Heart right ventricle (tissue), 16 donors: ENCODE measurements around the gene OR51E1. TPM values are rescaled to one million over a fixed set of nuclear protein-coding genes. Genes with fewer than 3 reads are reported as not detected.

Experiments used
- ATAC-seq, 8 donors: fragments of 200-7000 bp; cut with Tn5 transposase; one replicate each; pipeline ENCODE4 v1.9.1; 2020; ENCODE audit warnings: mild to moderate bottlenecking in 8 of 8, moderate library complexity in 8 of 8, moderate number of reproducible peaks in 1 of 8
- DNase-seq, 2 donors: peaks; one replicate each; pipeline ENCODE4 v3.0.0-alpha.2; 2020
- H3K27ac ChIP-seq, 10 donors: fragments of 200-600 bp; sonication (generic) in 2 of 10; one replicate each; pipeline versions ENCODE4 v1.5.0 to v1.8.0; 2020 to 2022; ENCODE audit warnings: mild to moderate bottlenecking in 3 of 10
- H3K27me3 ChIP-seq, 7 donors: fragments of 200-600 bp; one replicate each; pipeline ENCODE4 v1.8.0; 2021 to 2022; ENCODE audit warnings: mild to moderate bottlenecking in 2 of 7
- H3K36me3 ChIP-seq, 9 donors: fragments of 200-600 bp; sonication (generic) in 1 of 9; one replicate each; pipeline versions ENCODE4 v1.5.0 to v1.8.0; 2020 to 2022; ENCODE audit warnings: mild to moderate bottlenecking in 2 of 9
- H3K4me1 ChIP-seq, 9 donors: fragments of 200-600 bp; sonication (generic) in 1 of 9; one replicate each; pipeline versions ENCODE4 v1.5.0 to v1.8.0; 2020 to 2022; ENCODE audit warnings: mild to moderate bottlenecking in 4 of 9
- H3K4me3 ChIP-seq, 10 donors: fragments of 200-600 bp; sonication (generic) in 2 of 10; one replicate each; pipeline versions ENCODE4 v1.5.0 to v1.8.0; 2020 to 2022; ENCODE audit warnings: mild to moderate bottlenecking in 7 of 10, moderate library complexity in 2 of 10
- H3K9me3 ChIP-seq, 11 donors: fragments of 200-600 bp in 10 of 11; sonication (generic) in 2 of 11; one replicate each; pipeline versions ENCODE4 v1.5.0 to v1.8.0; 2013 to 2022; ENCODE audit warnings: mild to moderate bottlenecking in 2 of 11, control low read depth in 1 of 11, moderate library complexity in 1 of 11
- CTCF ChIP-seq, 9 donors: fragments of 200-600 bp; sonication (generic) in 2 of 9; IDR thresholded peaks; one replicate each; pipeline versions ENCODE4 v1.5.0 to v1.8.0; 2021 to 2022; ENCODE audit warnings: antibody characterized with exemption in 9 of 9, mild to moderate bottlenecking in 5 of 9, moderate library complexity in 1 of 9
- WGBS, 2 donors: extraction: QIAGEN DNeasy Blood & Tissue Kit; methylation state at CpG; one replicate each; pipeline ENCODE4 v1.1.7; 2013; ENCODE audit warnings: inconsistent platforms in 1 of 2; 5-methylcytosine and 5-hydroxymethylcytosine counted together
- intact Hi-C, 10 donors: fragments of 100-400 bp; cut with DNase I; formaldehyde crosslinking; loops; one replicate each; pipeline versions ENCODE4 v1.11.1 to v1.14.2; 2022
- polyA plus RNA-seq, 2 donors: library from polyadenylated mRNA; stranded (reverse); fragments of 200-250 nt; gene quantifications; one replicate each; pipeline ENCODE4 v1.2.3, GENCODE V29; 2013
- total RNA-seq, 10 donors: library from RNA; stranded (reverse); fragmentation: NEBNext Ultra II Directional in 3 of 10; extraction: Animal tissue kit (Norgen Biotek cat#: 25700) in 3 of 10; gene quantifications; one replicate each; pipeline versions ENCODE4 v1.2.1 to v1.2.4, GENCODE V29; 2021 to 2023
- donor health status: Arrhythmogenic right ventricular cardiomyopathy.
- donor health status: ischemic (EF 13 %, LVEDD 7.1; RV severe dilation, severe dysfunction).
- donor health status: healthy with polysubstance abuse.
- donor health status: DM: no; HTN: yes; CAD: no.
- donor health status: DM: no; HTN: no; CAD: no.
- donor health status: ischemic (EF 25% LVEDD 6.9; RV normal size, moderate dysfunction).
- donor health status: ischemic (EF 25% LVEDD 5.7; RV mildly dilated, moderate dysfunction).
- donor health status: healthy.
- donor health status: DM: yes; HTN: yes; CAD: no.
- donor health status: Ischemic cardiomyopathy.
- donor health status: ischemic (EF 35%, LVEDD 5.7; RV mildly dilated, moderate dysfunction).
- donor health status: nonischemic (EF 11% LVEDD 7.7; RV severe dilation, severe dysfunction).
- donor health status: DM: yes; HTN: yes; CAD: no.
- donor health status: PGD.
- donor health status: ischemic (EF 29% LVEDD 5.4; RV normal size, mild dysfunction).
- donor health status: nonischemic (EF 23%, LVEDD 6.1; RV moderate dilation, normal function).

Gene OR51E1
- total and polyA plus RNA-seq, 12 donors = 0.68 to 3.4 (median 2.0) TPM

GRCh38 chr11:4647766-4648165, 4.0 kb downstream of the OR51E1 start:
- Histone ChIP-seq H3K36me3 (peaks cover 0 to 8% (median 0%) of the 10 kb centered on the region in 9 donors), H3K4me1 (peaks cover 4 to 65% (median 37%) of the 10 kb centered on the region in 9 donors), H3K9me3 (no peaks in the 10 kb centered on the region), H3K4me3 (peak overlapping the region in 4 of 10 donors; percentile 17 to 58 (median 36)), H3K27me3 (no peaks in the 10 kb centered on the region), H3K27ac (peak overlapping the region in 5 of 10 donors; percentile 28 to 91 (median 58))
- 40 to 45% methylated on average over 4 of the region's 4 CpGs for WGBS, 2 donors
- TF ChIP-seq CTCF (IDR thresholded peaks at IDR 0.05) = no peak
- intact Hi-C loops = loop anchor here in 1 of 10 donors (10.0 kb wide), 1 partner anchor 463 kb away; no protein-coding TSS in a partner anchor
- DNase-seq (no peak), ATAC-seq (peak in 1 of 8 donors; percentile 36)

GRCh38 chr11:4654635-4655369, 11.0 kb downstream of the OR51E1 start:
- Histone ChIP-seq H3K27ac (no peak overlapping the region), H3K4me1 (peaks cover 0 to 21% (median 0%) of the 10 kb centered on the region in 9 donors), H3K9me3 (no peaks in the 10 kb centered on the region), H3K27me3 (no peaks in the 10 kb centered on the region), H3K4me3 (no peak overlapping the region), H3K36me3 (peaks cover 0 to 25% (median 0%) of the 10 kb centered on the region in 9 donors)
- intact Hi-C loops = no loop called here
- no peak for ATAC-seq
- no peak for DNase-seq
- 69 to 87% methylated on average over 2 of the region's 2 CpGs for WGBS, 2 donors
- no peak for TF ChIP-seq CTCF (IDR thresholded peaks at IDR 0.05)

GRCh38 chr11:4658629-4659445, 15.1 kb downstream of the OR51E1 start:
- Histone ChIP-seq H3K27ac (no peak overlapping the region), H3K4me3 (no peak overlapping the region), H3K27me3 (no peaks in the 10 kb centered on the region), H3K36me3 (peaks cover 0 to 7% (median 0%) of the 10 kb centered on the region in 9 donors), H3K9me3 (no peaks in the 10 kb centered on the region), H3K4me1 (peaks cover 0 to 12% (median 0%) of the 10 kb centered on the region in 9 donors)
- 66 to 68% methylated on average over 5 of the region's 5 CpGs for WGBS, 2 donors
- ATAC-seq (no peak), DNase-seq (no peak)
- no peak for TF ChIP-seq CTCF (IDR thresholded peaks at IDR 0.05)
- intact Hi-C loops = no loop called here

- WGBS, 2 donors = 96 to 98% methylated on average over 6 of the region's 6 CpGs
- Histone ChIP-seq H3K36me3 (no peaks in the 10 kb centered on the region), H3K27ac (no peak overlapping the region), H3K9me3 (no peaks in the 10 kb centered on the region), H3K27me3 (no peaks in the 10 kb centered on the region), H3K4me3 (no peak overlapping the region), H3K4me1 (peaks cover 0 to 9% (median 0%) of the 10 kb centered on the region in 9 donors)
- intact Hi-C loops = no loop called here
- no peak for TF ChIP-seq CTCF (IDR thresholded peaks at IDR 0.05)
- no peak for DNase-seq
- no peak for ATAC-seq
These were observed 19.1 kb downstream of the OR51E1 start for GRCh38 chr11:4662876-4663275.
